GM18909 (cell line): ENCODE data around the gene TMEM52B.
"Not testable (repeated sequence)": the region's sequence is repeated elsewhere in the genome, so short reads cannot be mapped to it uniquely, and the experiment has no call there.

Experiments used
- ATAC-seq: cut with Tn5 transposase; IDR thresholded peaks from one replicate; pipeline ENCODE4 v1.9.1; 2021; ENCODE audit warnings: mild to moderate bottlenecking; ENCODE audit not compliant: unreplicated experiment, poor library complexity

The TMEM52B gene

GRCh38 chr12:10210225-10210624, 31.4 kb downstream of the TMEM52B start:
- ATAC-seq = no peak

GRCh38 chr12:10211101-10211939, 32.5 kb downstream of the TMEM52B start:
- no peak for ATAC-seq

GRCh38 chr12:10211940-10212738, 33.3 kb downstream of the TMEM52B start:
- ATAC-seq = no peak

GRCh38 chr12:10212739-10213131, 33.9 kb downstream of the TMEM52B start, which contains the start of gene GABARAPL1:
TSS of gene GABARAPL1 (plus strand) at chr12:10212877. CDS start at chr12:10213130, 253 bp downstream.
- peak; percentile 70 for ATAC-seq

GRCh38 chr12:10213168-10214135, 34.6 kb downstream of the TMEM52B start:
- ATAC-seq = peak; percentile 61

GRCh38 chr12:10214136-10214894, 35.5 kb downstream of the TMEM52B start:
- ATAC-seq = no peak

- no peak for ATAC-seq
Observed at GRCh38 chr12:10214895-10215267, 36.0 kb downstream of the TMEM52B start.

GRCh38 chr12:10215436-10215835, 36.6 kb downstream of the TMEM52B start:
- no peak for ATAC-seq

- ATAC-seq = not testable (repeated sequence)
Observed at GRCh38 chr12:10215946-10216345, 37.1 kb downstream of the TMEM52B start.

- ATAC-seq = no peak
Observed at GRCh38 chr12:10218021-10218420, 39.2 kb downstream of the TMEM52B start.

- no peak for ATAC-seq
Observed at GRCh38 chr12:10220398-10221077, 41.7 kb downstream of the TMEM52B start.

GRCh38 chr12:10221846-10222245, 43.0 kb downstream of the TMEM52B start:
- no peak for ATAC-seq

GRCh38 chr12:10223208-10223607, 44.4 kb downstream of the TMEM52B start:
- ATAC-seq = no peak

- not testable (repeated sequence) for ATAC-seq
Observed at GRCh38 chr12:10225426-10225825, 46.6 kb downstream of the TMEM52B start.

GRCh38 chr12:10226086-10226485, 47.3 kb downstream of the TMEM52B start:
- no peak for ATAC-seq

GRCh38 chr12:10226731-10227130, 47.9 kb downstream of the TMEM52B start:
- no peak for ATAC-seq

GRCh38 chr12:10227648-10228047, 48.8 kb downstream of the TMEM52B start:
- ATAC-seq = no peak

GRCh38 chr12:10234562-10234961, 55.7 kb downstream of the TMEM52B start:
- no peak for ATAC-seq
